Tibial nerve (tissue), 4 donors: ENCODE measurements around the gene COQ8B. TPM values are rescaled to one million over a fixed set of nuclear protein-coding genes. Genes with fewer than 3 reads are reported as not detected.

Experiments
- DNase-seq, 2 donors: peaks; one replicate each; pipeline ENCODE4 v3.0.0-alpha.2; 2019; ENCODE audit warnings: low spot score in 2 of 2
- H3K27ac ChIP-seq, 4 donors: fragments of 200-600 bp; sonication (generic) in 3 of 4; one replicate each; pipeline ENCODE4 v1.5.1; 2017 to 2019; ENCODE audit warnings: mild to moderate bottlenecking in 1 of 4
- H3K27me3 ChIP-seq, 2 donors: fragments of 200-600 bp; sonication (generic) in 1 of 2; one replicate each; pipeline versions ENCODE4 v1.5.1 to v1.6.0; 2017 to 2019
- H3K36me3 ChIP-seq, 3 donors: fragments of 200-600 bp; sonication (generic); one replicate each; pipeline ENCODE4 v1.5.1; 2018 to 2019
- H3K4me1 ChIP-seq, 4 donors: fragments of 200-600 bp; sonication (generic) in 3 of 4; one replicate each; pipeline ENCODE4 v1.5.1; 2017 to 2019
- H3K4me3 ChIP-seq, 4 donors: fragments of 200-600 bp; sonication (generic) in 3 of 4; one replicate each; pipeline ENCODE4 v1.5.1; 2017 to 2019; ENCODE audit warnings: mild to moderate bottlenecking in 1 of 4, moderate library complexity in 1 of 4
- H3K9me3 ChIP-seq, 4 donors: fragments of 200-600 bp; sonication (generic) in 3 of 4; one replicate each; pipeline ENCODE4 v1.5.1; 2017 to 2019
- EP300 ChIP-seq, 2 donors: sonication (generic); formaldehyde crosslinking; IDR thresholded peaks; one replicate each; pipeline ENCODE4 v1.6.1; 2017; ENCODE audit warnings: antibody characterized with exemption in 2 of 2, mild to moderate bottlenecking in 1 of 2
- POLR2A ChIP-seq, 2 donors: fragments of 450-650 bp; IDR thresholded peaks; one replicate each; pipeline ENCODE4 v1.6.1; 2017; ENCODE audit warnings: antibody characterized with exemption in 2 of 2, mild to moderate bottlenecking in 2 of 2, moderate library complexity in 2 of 2
- WGBS, 2 donors: methylation state at CpG; one replicate each; pipeline ENCODE4 v1.1.5; 2018; 5-methylcytosine and 5-hydroxymethylcytosine counted together
- total RNA-seq, 4 donors: library from RNA; depleted of rRNA; stranded (reverse); fragments of >200 nt; gene quantifications; one replicate each; pipeline ENCODE4 v1.1.0, GENCODE V29; 2016
- TF ChIP-seq, protein P1 (sequence below), 5 experiments: fragments of 200-600 bp in 3 of 5; fragments of 450-650 bp in 2 of 5; sonication (generic) in 3 of 5; IDR thresholded peaks; one replicate each; pipeline ENCODE4 v1.5.1; 2016 to 2019; ENCODE audit warnings: antibody characterized with exemption in 5 of 5, mild to moderate bottlenecking in 3 of 5, moderate library complexity in 2 of 5

COQ8B gene
- total RNA-seq, 4 donors from 2014 or later, result 71.0 to 88.6 (median 84.3) TPM

DNA sequence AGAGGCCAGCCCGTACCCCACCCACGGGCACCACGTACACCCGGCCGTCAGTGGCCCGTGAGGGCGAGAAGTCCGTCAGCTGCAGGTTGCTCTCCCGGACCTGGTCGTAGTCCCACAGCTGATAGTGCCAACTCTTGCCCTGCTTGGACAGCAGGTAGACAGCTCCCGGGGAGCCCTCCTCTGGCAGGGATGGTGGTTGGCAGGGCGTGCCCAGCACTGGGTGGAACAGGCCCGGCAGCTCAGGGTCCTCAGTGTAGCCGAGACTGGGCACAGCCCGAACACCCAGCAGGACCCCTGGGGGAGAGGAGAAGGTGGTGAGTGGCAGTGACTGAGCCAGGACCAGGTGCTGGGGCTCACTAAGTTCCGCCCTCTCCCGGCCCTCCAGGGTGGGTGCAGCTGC lies 25.8 kb upstream of the COQ8B start:
- Histone ChIP-seq H3K9me3 (no peaks in the 10 kb centered on the region), H3K27ac (peak overlapping the region in 1 of 4 donors; percentile 80), H3K27me3 (no peaks in the 10 kb centered on the region), H3K4me3 (no peak overlapping the region), H3K4me1 (peaks cover 0 to 51% (median 0%) of the 10 kb centered on the region in 4 donors), H3K36me3 (peaks cover 0 to 61% (median 0%) of the 10 kb centered on the region in 3 donors)
- WGBS, 2 donors, result 87 to 90% methylated on average over 10 to 17 of the region's 17 CpGs
- no peak for DNase-seq
- no peak for TF ChIP-seq EP300 (IDR thresholded peaks at IDR 0.05)
- TF ChIP-seq POLR2A (IDR thresholded peaks at IDR 0.05), result no peak
- TF ChIP-seq, protein P1, sequence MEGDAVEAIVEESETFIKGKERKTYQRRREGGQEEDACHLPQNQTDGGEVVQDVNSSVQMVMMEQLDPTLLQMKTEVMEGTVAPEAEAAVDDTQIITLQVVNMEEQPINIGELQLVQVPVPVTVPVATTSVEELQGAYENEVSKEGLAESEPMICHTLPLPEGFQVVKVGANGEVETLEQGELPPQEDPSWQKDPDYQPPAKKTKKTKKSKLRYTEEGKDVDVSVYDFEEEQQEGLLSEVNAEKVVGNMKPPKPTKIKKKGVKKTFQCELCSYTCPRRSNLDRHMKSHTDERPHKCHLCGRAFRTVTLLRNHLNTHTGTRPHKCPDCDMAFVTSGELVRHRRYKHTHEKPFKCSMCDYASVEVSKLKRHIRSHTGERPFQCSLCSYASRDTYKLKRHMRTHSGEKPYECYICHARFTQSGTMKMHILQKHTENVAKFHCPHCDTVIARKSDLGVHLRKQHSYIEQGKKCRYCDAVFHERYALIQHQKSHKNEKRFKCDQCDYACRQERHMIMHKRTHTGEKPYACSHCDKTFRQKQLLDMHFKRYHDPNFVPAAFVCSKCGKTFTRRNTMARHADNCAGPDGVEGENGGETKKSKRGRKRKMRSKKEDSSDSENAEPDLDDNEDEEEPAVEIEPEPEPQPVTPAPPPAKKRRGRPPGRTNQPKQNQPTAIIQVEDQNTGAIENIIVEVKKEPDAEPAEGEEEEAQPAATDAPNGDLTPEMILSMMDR (IDR thresholded peaks at IDR 0.05), result no peak

DNA sequence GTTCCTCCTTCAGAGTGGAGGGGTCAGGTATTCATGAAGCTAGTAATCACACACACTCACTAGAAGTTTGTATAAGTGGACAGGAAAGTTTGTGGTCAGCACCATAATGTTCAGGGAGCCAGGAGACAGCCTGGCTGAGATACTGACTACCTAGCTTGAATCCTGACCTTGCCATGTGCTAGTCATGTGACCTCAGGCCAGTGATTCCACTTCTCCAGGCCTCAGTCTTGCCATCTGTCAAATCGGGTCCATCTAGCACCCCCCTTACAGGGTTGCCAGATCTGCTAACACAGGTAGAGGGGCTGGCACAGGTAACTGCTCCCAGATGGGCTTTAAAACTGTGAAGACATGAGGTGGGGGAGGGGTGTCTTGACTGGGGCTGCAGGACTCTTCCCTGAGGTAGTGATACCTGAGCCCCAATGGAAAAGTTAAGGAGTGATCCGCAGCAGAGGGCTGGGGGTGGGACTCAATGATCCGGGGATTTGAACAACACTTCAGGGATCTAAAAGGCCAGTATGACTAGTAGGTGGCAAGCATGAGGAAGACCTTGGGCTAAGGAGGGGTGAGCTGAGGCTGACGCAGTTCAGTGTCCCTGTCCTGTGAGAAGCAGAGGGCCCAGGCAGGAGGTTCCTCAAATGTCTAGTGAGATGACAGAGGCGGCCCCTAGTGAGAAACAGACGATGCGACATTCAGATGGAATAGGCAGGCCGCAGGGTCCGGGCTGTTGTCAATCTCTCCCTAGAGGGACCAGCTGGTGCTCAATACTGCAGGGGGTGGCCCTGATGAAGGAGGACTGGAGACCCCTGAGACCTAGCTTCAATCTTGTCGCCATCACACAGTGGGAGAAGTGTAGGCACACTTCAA lies 25.1 kb upstream of the COQ8B start:
- Histone ChIP-seq H3K27ac (peak overlapping the region in 3 of 4 donors; percentile 58 to 83 (median 80)), H3K4me1 (peaks cover 0 to 51% (median 0%) of the 10 kb centered on the region in 4 donors), H3K36me3 (peaks cover 0 to 68% (median 4%) of the 10 kb centered on the region in 3 donors), H3K9me3 (no peaks in the 10 kb centered on the region), H3K4me3 (no peak overlapping the region), H3K27me3 (no peaks in the 10 kb centered on the region)
- WGBS, 2 donors, result 67 to 74% methylated on average over 10 of the region's 10 CpGs
- no peak for TF ChIP-seq POLR2A (IDR thresholded peaks at IDR 0.05)
- TF ChIP-seq, protein P1 (IDR thresholded peaks at IDR 0.05), result no peak
- no peak for TF ChIP-seq EP300 (IDR thresholded peaks at IDR 0.05)
- no peak for DNase-seq

DNA sequence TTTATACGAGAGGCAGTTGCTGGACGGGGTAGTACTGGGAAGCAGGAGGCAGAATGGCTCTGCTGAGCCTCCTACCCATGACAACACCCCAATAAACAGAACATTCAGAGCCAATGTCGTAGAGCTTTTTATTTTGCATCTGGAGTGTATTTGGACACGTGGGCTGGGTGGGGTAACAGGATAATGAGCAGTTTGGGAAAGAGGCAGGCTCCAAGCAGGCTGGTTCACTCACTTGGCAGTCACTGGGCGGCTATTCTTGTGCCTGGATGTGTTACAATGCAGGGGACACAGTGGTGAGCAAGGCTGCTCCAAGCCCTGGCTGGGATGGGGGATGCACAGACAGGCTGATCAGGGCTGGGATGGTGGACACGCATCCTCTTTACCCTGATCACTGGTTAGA lies 24.1 kb upstream of the COQ8B start:
- TF ChIP-seq, protein P1 (IDR thresholded peaks at IDR 0.05), result no peak
- TF ChIP-seq EP300 (IDR thresholded peaks at IDR 0.05) (peak in 1 of 2 donors; percentile 76), POLR2A (IDR thresholded peaks at IDR 0.05) (peak in 1 of 2 donors; percentile 32)
- Histone ChIP-seq H3K9me3 (no peaks in the 10 kb centered on the region), H3K4me1 (peaks cover 0 to 51% (median 0%) of the 10 kb centered on the region in 4 donors), H3K27me3 (no peaks in the 10 kb centered on the region), H3K27ac (peak overlapping the region; percentile 20 to 83 (median 69)), H3K36me3 (peaks cover 3 to 78% (median 9%) of the 10 kb centered on the region in 3 donors), H3K4me3 (peak overlapping the region in 1 of 4 donors; percentile 35)
- peak; percentile 57 to 81 for DNase-seq
- 33 to 64% methylated on average over 6 of the region's 6 CpGs for WGBS, 2 donors

DNA sequence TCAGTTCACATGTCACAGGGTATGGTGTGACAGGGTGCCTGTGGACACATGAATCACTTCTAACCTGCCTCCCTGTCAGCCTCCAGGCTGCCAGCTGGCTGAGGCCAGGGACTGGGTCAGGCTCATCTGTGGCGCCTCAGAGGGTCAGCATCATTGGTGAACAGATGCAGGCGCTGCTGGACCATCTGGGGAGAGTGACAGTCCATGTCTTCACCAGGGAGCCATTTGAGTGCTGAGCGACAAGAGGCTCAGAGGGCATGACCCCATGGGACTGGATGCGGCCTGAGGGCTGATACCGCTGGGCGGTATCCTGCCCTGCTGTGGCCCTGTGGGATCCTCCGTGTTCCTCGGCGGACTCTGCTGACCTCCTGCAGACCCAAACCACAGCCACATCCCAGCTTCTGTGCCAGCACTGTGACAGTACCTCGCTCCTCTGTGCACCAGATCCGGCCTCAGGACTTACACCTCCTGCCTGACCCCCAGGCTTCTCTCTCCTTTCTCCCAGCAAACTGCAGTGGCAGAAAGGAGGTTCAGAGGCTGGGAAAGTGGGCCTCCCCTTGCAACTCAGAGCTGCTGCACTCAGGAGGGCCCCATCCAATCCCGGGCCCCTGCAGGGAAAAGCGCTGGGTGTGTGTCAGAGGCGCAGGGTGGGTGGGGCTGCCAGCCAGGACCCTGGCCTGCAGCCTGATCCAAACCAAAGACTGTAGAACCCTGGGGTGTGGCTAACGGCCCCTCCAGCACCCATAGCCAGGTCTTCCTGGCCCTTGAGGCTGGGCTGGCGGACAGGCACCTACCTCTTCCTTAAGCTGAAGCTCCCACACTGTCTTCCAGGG lies 23.4 kb upstream of the COQ8B start:
- no peak for DNase-seq
- TF ChIP-seq EP300 (IDR thresholded peaks at IDR 0.05), result no peak
- TF ChIP-seq POLR2A (IDR thresholded peaks at IDR 0.05), result no peak
- TF ChIP-seq, protein P1 (IDR thresholded peaks at IDR 0.05), result no peak
- Histone ChIP-seq H3K9me3 (no peaks in the 10 kb centered on the region), H3K4me1 (peaks cover 0 to 48% (median 2%) of the 10 kb centered on the region in 4 donors), H3K36me3 (peaks cover 3 to 85% (median 13%) of the 10 kb centered on the region in 3 donors), H3K4me3 (peak overlapping the region in 1 of 4 donors; percentile 35), H3K27me3 (no peaks in the 10 kb centered on the region), H3K27ac (peak overlapping the region; percentile 20 to 80 (median 61))
- WGBS, 2 donors, result 65 to 79% methylated on average over 11 to 16 of the region's 16 CpGs
